ENCODE results near the gene C1orf167.

The C1orf167 gene

GRCh38 chr1:11772458-11772857, 10.5 kb downstream of the C1orf167 start:
- no peaks in the 10 kb centered on the region for H3K9me3 ChIP-seq (ENCODE audit: severe bottlenecking)
- no peaks in the 10 kb centered on the region for H3K36me3 ChIP-seq
- H3K4me3 ChIP-seq (ENCODE audit: low read depth, low read length), result no peak overlapping the region
- peak; percentile 53 for DNase-seq
- no peak for TF ChIP-seq CTCF (IDR thresholded peaks at IDR 0.05; ENCODE audit: low read depth, low read length)
- H3K27me3 ChIP-seq (ENCODE audit: insufficient read depth, low read depth, severe bottlenecking), result no peaks in the 10 kb centered on the region
- no peak overlapping the region for H3K27ac ChIP-seq

GRCh38 chr1:11774753-11775152, 12.8 kb downstream of the C1orf167 start:
- H3K4me3 ChIP-seq (ENCODE audit: low read depth, low read length), result no peak overlapping the region
- H3K9me3 ChIP-seq (ENCODE audit: severe bottlenecking), result no peaks in the 10 kb centered on the region
- no peaks in the 10 kb centered on the region for H3K27me3 ChIP-seq (ENCODE audit: insufficient read depth, low read depth, severe bottlenecking)
- no peak for TF ChIP-seq CTCF (IDR thresholded peaks at IDR 0.05; ENCODE audit: low read depth, low read length)
- DNase-seq, result no peak
- H3K27ac ChIP-seq, result no peak overlapping the region
- no peaks in the 10 kb centered on the region for H3K36me3 ChIP-seq

GRCh38 chr1:11777658-11778322, 15.8 kb downstream of the C1orf167 start:
- no peaks in the 10 kb centered on the region for H3K36me3 ChIP-seq
- H3K9me3 ChIP-seq (ENCODE audit: severe bottlenecking), result no peaks in the 10 kb centered on the region
- no peak for DNase-seq
- TF ChIP-seq CTCF (IDR thresholded peaks at IDR 0.05; ENCODE audit: low read depth, low read length), result no peak
- no peak overlapping the region for H3K4me3 ChIP-seq (ENCODE audit: low read depth, low read length)
- H3K27ac ChIP-seq, result no peak overlapping the region
- no peaks in the 10 kb centered on the region for H3K27me3 ChIP-seq (ENCODE audit: insufficient read depth, low read depth, severe bottlenecking)

GRCh38 chr1:11778336-11778735, 16.3 kb downstream of the C1orf167 start:
- DNase-seq, result no peak
- no peaks in the 10 kb centered on the region for H3K9me3 ChIP-seq (ENCODE audit: severe bottlenecking)
- no peak overlapping the region for H3K27ac ChIP-seq
- no peak for TF ChIP-seq CTCF (IDR thresholded peaks at IDR 0.05; ENCODE audit: low read depth, low read length)
- no peaks in the 10 kb centered on the region for H3K27me3 ChIP-seq (ENCODE audit: insufficient read depth, low read depth, severe bottlenecking)
- H3K4me3 ChIP-seq (ENCODE audit: low read depth, low read length), result no peak overlapping the region
- H3K36me3 ChIP-seq, result no peaks in the 10 kb centered on the region

GRCh38 chr1:11778844-11779623, 17.0 kb downstream of the C1orf167 start:
- H3K36me3 ChIP-seq, result no peaks in the 10 kb centered on the region
- TF ChIP-seq CTCF (IDR thresholded peaks at IDR 0.05; ENCODE audit: low read depth, low read length), result no peak
- no peaks in the 10 kb centered on the region for H3K27me3 ChIP-seq (ENCODE audit: insufficient read depth, low read depth, severe bottlenecking)
- H3K9me3 ChIP-seq (ENCODE audit: severe bottlenecking), result no peaks in the 10 kb centered on the region
- H3K4me3 ChIP-seq (ENCODE audit: low read depth, low read length), result no peak overlapping the region
- no peak for DNase-seq
- no peak overlapping the region for H3K27ac ChIP-seq
